ENCODE results near the gene C15orf39. TPM values are rescaled to one million over a fixed set of nuclear protein-coding genes. Genes with fewer than 3 reads are reported as not detected.

Gene C15orf39
- total RNA-seq, 4 donors from 2014 or later: 10.6 to 18.3 (median 16.7) TPM

DNA sequence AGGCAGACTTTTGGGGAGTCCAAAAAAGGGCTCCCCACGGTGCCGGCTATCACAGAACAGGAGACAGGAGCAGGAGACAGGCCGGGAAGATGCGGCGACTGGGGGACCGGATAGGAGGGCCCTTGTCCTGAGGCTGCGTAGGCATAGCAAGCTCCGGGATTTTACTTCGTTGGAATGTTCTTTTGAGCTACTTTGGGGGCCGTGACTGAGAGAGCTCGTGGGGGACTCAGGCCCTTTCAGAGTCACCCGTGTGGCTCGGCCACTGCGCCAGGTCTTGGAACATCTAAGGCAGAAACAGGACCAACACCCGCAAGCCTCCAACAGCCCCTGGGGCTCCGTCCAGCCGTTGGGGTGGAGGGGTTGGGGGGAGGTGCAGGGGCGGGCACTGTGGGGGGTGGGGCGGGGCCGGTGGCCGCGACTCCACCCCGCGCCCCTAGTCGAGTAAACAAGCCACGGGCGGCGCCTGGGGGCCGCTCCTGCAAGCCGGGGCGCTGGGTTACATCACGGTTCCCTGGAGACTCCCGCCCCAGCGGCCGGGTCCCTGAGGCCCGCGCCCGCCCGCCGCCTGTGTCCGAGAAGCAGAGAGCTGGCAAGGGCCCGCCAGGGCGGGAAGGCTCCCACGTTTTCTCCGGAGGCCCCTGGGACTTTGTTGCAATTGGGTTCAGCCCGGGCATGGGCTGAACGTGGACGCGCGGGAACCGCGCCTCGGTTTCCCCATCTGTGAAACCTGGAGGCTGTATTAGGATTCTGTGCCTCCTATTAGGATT, 23.3 kb upstream of the C15orf39 start:
- Histone ChIP-seq H3K36me3 (no peaks in the 10 kb centered on the region), H3K4me3 (replicated peaks in 1 of 3) (peak overlapping the region in 1 of 3 donors; percentile 2), H3K27ac (peak overlapping the region; percentile 29 to 36 (median 34)), H3K4me1 (peaks cover 45 to 58% of the 10 kb centered on the region in 2 donors), H3K9me3 (no peaks in the 10 kb centered on the region), H3K27me3 (no peaks in the 10 kb centered on the region)
- intact Hi-C loops (cut with DNase I): no loop called here
- 14 to 29% methylated on average over 17 to 31 of the region's 53 CpGs for WGBS, 2 donors
- peak; percentile 56 to 60 for DNase-seq
- TF ChIP-seq POLR2A (IDR thresholded peaks at IDR 0.05): no peak
- TF ChIP-seq, protein P1, sequence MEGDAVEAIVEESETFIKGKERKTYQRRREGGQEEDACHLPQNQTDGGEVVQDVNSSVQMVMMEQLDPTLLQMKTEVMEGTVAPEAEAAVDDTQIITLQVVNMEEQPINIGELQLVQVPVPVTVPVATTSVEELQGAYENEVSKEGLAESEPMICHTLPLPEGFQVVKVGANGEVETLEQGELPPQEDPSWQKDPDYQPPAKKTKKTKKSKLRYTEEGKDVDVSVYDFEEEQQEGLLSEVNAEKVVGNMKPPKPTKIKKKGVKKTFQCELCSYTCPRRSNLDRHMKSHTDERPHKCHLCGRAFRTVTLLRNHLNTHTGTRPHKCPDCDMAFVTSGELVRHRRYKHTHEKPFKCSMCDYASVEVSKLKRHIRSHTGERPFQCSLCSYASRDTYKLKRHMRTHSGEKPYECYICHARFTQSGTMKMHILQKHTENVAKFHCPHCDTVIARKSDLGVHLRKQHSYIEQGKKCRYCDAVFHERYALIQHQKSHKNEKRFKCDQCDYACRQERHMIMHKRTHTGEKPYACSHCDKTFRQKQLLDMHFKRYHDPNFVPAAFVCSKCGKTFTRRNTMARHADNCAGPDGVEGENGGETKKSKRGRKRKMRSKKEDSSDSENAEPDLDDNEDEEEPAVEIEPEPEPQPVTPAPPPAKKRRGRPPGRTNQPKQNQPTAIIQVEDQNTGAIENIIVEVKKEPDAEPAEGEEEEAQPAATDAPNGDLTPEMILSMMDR (IDR thresholded peaks at IDR 0.05): no peak

DNA sequence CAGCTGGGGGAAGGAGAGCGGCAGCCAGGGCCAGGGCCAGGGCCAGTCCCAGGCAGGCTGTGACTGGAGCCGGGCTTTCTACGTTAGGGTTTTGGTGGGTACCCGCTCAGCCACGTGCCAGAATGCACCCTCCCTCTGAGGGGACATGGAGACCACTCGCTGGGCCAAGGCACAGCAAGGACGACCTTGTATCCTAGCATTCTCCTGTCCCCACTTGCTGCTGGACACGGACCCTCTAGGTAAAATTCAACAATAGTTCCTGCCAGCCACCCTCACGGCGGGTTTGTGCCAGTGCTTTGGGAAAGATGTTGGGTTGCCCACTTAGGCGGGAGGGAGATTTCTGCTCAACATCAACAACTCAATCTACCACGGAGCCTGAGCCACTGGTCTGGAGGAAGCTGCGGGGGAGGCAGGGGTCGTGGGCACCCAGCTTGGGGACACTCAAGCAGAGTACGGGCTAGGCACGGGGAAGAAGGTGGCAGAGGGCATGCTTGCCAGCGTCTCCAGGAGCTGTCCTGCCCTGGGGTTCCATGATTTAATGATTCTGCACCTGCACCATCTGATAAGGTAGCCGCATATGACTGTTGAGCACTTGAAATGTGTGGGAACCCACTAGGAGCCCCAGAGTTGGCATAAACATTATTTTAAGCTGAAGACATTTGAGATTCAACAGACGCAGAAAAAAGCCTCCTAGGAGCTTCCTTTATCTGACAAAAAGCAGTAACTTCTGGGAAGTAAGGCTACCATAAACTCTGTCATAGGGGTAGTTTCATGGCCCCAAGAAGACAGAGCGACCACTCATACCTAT, 22.5 kb upstream of the C15orf39 start:
- peaks cover 45 to 58% of the 10 kb centered on the region in 2 donors for H3K4me1 ChIP-seq
- H3K9me3 ChIP-seq: no peaks in the 10 kb centered on the region
- peak overlapping the region; percentile 29 to 36 (median 34) for H3K27ac ChIP-seq
- no peaks in the 10 kb centered on the region for H3K27me3 ChIP-seq
- intact Hi-C loops (cut with DNase I): no loop called here
- 61 to 67% methylated on average over 12 to 20 of the region's 20 CpGs for WGBS, 2 donors
- no peak for DNase-seq
- H3K36me3 ChIP-seq: no peaks in the 10 kb centered on the region
- peak overlapping the region in 1 of 3 donors; percentile 2 for H3K4me3 ChIP-seq (replicated peaks in 1 of 3)
- TF ChIP-seq POLR2A (IDR thresholded peaks at IDR 0.05): no peak
- TF ChIP-seq, protein P1 (IDR thresholded peaks at IDR 0.05): no peak

GRCh38 chr15:75179746-75180140, 21.9 kb upstream of the C15orf39 start:
- no peaks in the 10 kb centered on the region for H3K27me3 ChIP-seq
- H3K4me1 ChIP-seq: peaks cover 45 to 58% of the 10 kb centered on the region in 2 donors
- intact Hi-C loops (cut with DNase I): no loop called here
- no peaks in the 10 kb centered on the region for H3K9me3 ChIP-seq
- TF ChIP-seq, protein P1 (IDR thresholded peaks at IDR 0.05): no peak
- TF ChIP-seq POLR2A (IDR thresholded peaks at IDR 0.05): no peak
- no peaks in the 10 kb centered on the region for H3K36me3 ChIP-seq
- 52 to 57% methylated on average over 4 of the region's 4 CpGs for WGBS, 2 donors
- no peak overlapping the region for H3K4me3 ChIP-seq (replicated peaks in 1 of 3)
- DNase-seq: no peak
- H3K27ac ChIP-seq: peak overlapping the region in 2 of 3 donors; percentile 18 to 34

GRCh38 chr15:75181780-75182179, 19.9 kb upstream of the C15orf39 start:
- DNase-seq: no peak
- WGBS, 2 donors: 73 to 81% methylated on average over 5 of the region's 5 CpGs
- peaks cover 39 to 40% of the 10 kb centered on the region in 2 donors for H3K4me1 ChIP-seq
- H3K9me3 ChIP-seq: no peaks in the 10 kb centered on the region
- no peaks in the 10 kb centered on the region for H3K36me3 ChIP-seq
- no peak overlapping the region for H3K27ac ChIP-seq
- H3K27me3 ChIP-seq: no peaks in the 10 kb centered on the region
- TF ChIP-seq, protein P1 (IDR thresholded peaks at IDR 0.05): no peak
- TF ChIP-seq POLR2A (IDR thresholded peaks at IDR 0.05): no peak
- intact Hi-C loops (cut with DNase I): no loop called here
- H3K4me3 ChIP-seq (replicated peaks in 1 of 3): no peak overlapping the region
